CD14-positive monocyte (primary cell): ENCODE measurements around the gene AGPAT3. TPM values are rescaled to one million over a fixed set of nuclear protein-coding genes. Genes with fewer than 3 reads are reported as not detected.

ENCODE experiments used
- DNase-seq, 3 donors: peaks; one replicate each; pipeline ENCODE4 v3.0.0-alpha.2; 2011 to 2022
- H2AFZ ChIP-seq: 2 replicates; pipeline ENCODE4 v1.6.0; 2012; ENCODE audit warnings: mild to moderate bottlenecking, low read depth, low read length, inconsistent platforms; ENCODE audit not compliant: insufficient read depth, poor library complexity, severe bottlenecking
- H3K27ac ChIP-seq, 2 donors: 1 replicate in 1 of 2; 2 replicates in 1 of 2; pipeline ENCODE4 v1.5.1; 2012 to 2013; ENCODE audit warnings: low read length in 2 of 2, control low read depth in 1 of 2, inconsistent platforms in 1 of 2, low read depth in 1 of 2, mild to moderate bottlenecking in 1 of 2
- H3K27me3 ChIP-seq, 2 donors: one replicate each; pipeline versions ENCODE4 v1.6.0 to v1.6.1; 2011 to 2013; ENCODE audit warnings: low read length in 2 of 2; ENCODE audit not compliant: control insufficient read depth in 2 of 2, insufficient read depth in 2 of 2
- H3K36me3 ChIP-seq, 2 donors: replicated peaks in 1 of 2; 1 replicate in 1 of 2; 2 replicates in 1 of 2; pipeline versions ENCODE4 v1.5.1 to v1.6.1; 2012 to 2013; ENCODE audit warnings: low read length in 2 of 2, control low read depth in 1 of 2, inconsistent platforms in 1 of 2, mild to moderate bottlenecking in 1 of 2; ENCODE audit not compliant: insufficient read depth in 2 of 2, control insufficient read depth in 1 of 2
- H3K4me1 ChIP-seq, 2 donors: 1 replicate in 1 of 2; 2 replicates in 1 of 2; pipeline versions ENCODE4 v1.5.1 to v1.6.1; 2012 to 2013; ENCODE audit warnings: low read length in 2 of 2, control low read depth in 1 of 2, inconsistent platforms in 1 of 2, mild to moderate bottlenecking in 1 of 2, moderate library complexity in 1 of 2; ENCODE audit not compliant: insufficient read depth in 2 of 2, control insufficient read depth in 1 of 2
- H3K4me2 ChIP-seq: replicated peaks from 2 replicates; pipeline ENCODE3; 2012; ENCODE audit warnings: low read length, moderate library complexity, mild to moderate bottlenecking; ENCODE audit not compliant: poor library complexity, severe bottlenecking; ENCODE audit errors: extremely low read depth
- H3K4me3 ChIP-seq, 3 experiments: fragments of 200-600 bp in 1 of 3; sonication (generic) in 1 of 3; replicated peaks in 1 of 3; 1 replicate in 2 of 3; 2 replicates in 1 of 3; pipeline ENCODE4 v1.5.1; 2011 to 2013; ENCODE audit warnings: low read length in 3 of 3, mild to moderate bottlenecking in 3 of 3, control low read depth in 2 of 3, low read depth in 2 of 3, inconsistent platforms in 1 of 3, moderate library complexity in 1 of 3
- H3K79me2 ChIP-seq: 2 replicates; pipeline ENCODE4 v1.6.0; 2012; ENCODE audit warnings: mild to moderate bottlenecking, control low read depth, inconsistent platforms, low read length, moderate library complexity; ENCODE audit not compliant: insufficient read depth
- H3K9ac ChIP-seq: 2 replicates; pipeline ENCODE4 v1.6.0; 2017; ENCODE audit warnings: low read length, mild to moderate bottlenecking; ENCODE audit not compliant: insufficient read depth, poor library complexity, severe bottlenecking
- H3K9me3 ChIP-seq, 2 donors: replicated peaks in 1 of 2; 1 replicate in 1 of 2; 2 replicates in 1 of 2; pipeline versions ENCODE4 v1.5.1 to v1.6.1; 2012 to 2013; ENCODE audit warnings: low read length in 2 of 2, control low read depth in 1 of 2; ENCODE audit not compliant: control insufficient read depth in 1 of 2, insufficient read depth in 1 of 2
- H4K20me1 ChIP-seq: 2 replicates; pipeline ENCODE4 v1.6.0; 2012; ENCODE audit warnings: mild to moderate bottlenecking, low read length, control low read depth, moderate library complexity; ENCODE audit not compliant: insufficient read depth
- H3K27ac Mint-ChIP-seq, 7 donors: one replicate each; pipeline ENCODE4 v1.8.0; 2020; ENCODE audit warnings: mild to moderate bottlenecking in 7 of 7, mixed read lengths in 7 of 7, moderate library complexity in 6 of 7, inconsistent platforms in 2 of 7
- H3K27me3 Mint-ChIP-seq, 3 donors: one replicate each; pipeline ENCODE4 v1.8.0; 2021 to 2022; ENCODE audit warnings: low read depth in 3 of 3, mild to moderate bottlenecking in 3 of 3, mixed read lengths in 3 of 3, moderate library complexity in 3 of 3, inconsistent platforms in 1 of 3
- H3K36me3 Mint-ChIP-seq, 2 donors: one replicate each; pipeline ENCODE4 v1.8.0; 2020; ENCODE audit warnings: mixed read lengths in 2 of 2, inconsistent platforms in 1 of 2, mild to moderate bottlenecking in 1 of 2
- H3K4me1 Mint-ChIP-seq: one replicate; pipeline ENCODE4 v1.8.0; 2020; ENCODE audit warnings: mild to moderate bottlenecking, mixed read lengths
- H3K4me3 Mint-ChIP-seq, 2 donors: one replicate each; pipeline ENCODE4 v1.8.0; 2020; ENCODE audit warnings: mild to moderate bottlenecking in 2 of 2, mixed read lengths in 2 of 2, moderate library complexity in 1 of 2
- H3K9me3 Mint-ChIP-seq, 7 donors: one replicate each; pipeline ENCODE4 v1.8.0; 2020 to 2022; ENCODE audit warnings: mixed read lengths in 7 of 7, mild to moderate bottlenecking in 6 of 7, moderate library complexity in 6 of 7, inconsistent platforms in 2 of 7
- CTCF ChIP-seq: fragments of 200-600 bp; IDR thresholded peaks from one replicate; pipeline ENCODE4 v1.8.0; 2022; ENCODE audit warnings: antibody characterized with exemption, mild to moderate bottlenecking
- WGBS: methylation state at CpG from one replicate; pipeline ENCODE4 v1.1.5; 2013; ENCODE audit warnings: missing lambda C conversion rate; ENCODE audit not compliant: insufficient coverage; 5-methylcytosine and 5-hydroxymethylcytosine counted together
- intact Hi-C, 2 donors: fragments of 100-400 bp; cut with micrococcal nuclease; formaldehyde crosslinking; loops; one replicate each; pipeline versions ENCODE4 v1.15.0 to v1.15.1; 2023
- polyA plus RNA-seq, 3 donors: library from polyadenylated mRNA; depleted of rRNA in 1 of 3; unstranded in 2 of 3; stranded (reverse) in 1 of 3; fragments of 300-500 nt in 2 of 3; fragments of >200 nt in 1 of 3; fragmentation: Illumina TruSeq in 2 of 3; gene quantifications; 1 replicate in 2 of 3; 2 replicates in 1 of 3; pipeline ENCODE4 v1.2.3, GENCODE V29; 2012 to 2021

Gene AGPAT3
- polyA plus RNA-seq, 3 donors, result 24.9 to 49.3 (median 26.2) TPM

DNA sequence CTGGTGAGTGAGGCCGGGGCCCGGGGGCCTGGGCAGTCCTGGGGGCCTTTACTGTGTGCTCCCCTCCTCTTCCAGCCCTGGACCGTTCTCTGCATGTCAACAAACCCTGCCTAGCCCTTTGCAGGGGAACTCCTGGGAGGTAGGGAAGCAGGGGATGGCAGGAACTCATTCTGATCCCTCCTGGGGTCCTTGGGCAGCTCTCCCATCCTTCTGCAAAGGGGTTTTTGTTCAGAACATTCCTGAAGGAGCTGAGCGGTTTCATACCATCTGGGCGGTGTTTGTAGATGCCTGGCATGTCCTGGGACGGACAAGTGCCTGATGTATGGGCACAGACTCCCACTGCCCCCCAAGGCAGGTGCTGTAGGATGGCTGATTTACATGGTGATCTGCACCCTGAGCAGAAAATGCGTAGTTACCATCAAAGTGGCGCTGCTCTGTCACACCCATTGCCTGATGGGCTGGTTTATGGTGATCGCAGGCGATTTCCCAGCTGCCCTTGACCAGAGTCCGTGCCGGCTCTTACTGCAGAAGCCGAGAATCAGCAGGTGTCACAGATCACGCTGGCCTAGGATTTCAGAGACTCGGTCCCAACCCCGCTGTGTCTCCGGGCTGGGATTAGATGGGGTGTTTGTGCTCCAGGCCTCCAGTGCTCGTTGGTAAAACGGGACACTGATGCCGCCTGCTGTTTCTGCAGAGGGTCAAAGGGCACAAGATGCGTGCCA lies 75.5 kb downstream of the AGPAT3 start:
- no peak for TF ChIP-seq CTCF

DNA sequence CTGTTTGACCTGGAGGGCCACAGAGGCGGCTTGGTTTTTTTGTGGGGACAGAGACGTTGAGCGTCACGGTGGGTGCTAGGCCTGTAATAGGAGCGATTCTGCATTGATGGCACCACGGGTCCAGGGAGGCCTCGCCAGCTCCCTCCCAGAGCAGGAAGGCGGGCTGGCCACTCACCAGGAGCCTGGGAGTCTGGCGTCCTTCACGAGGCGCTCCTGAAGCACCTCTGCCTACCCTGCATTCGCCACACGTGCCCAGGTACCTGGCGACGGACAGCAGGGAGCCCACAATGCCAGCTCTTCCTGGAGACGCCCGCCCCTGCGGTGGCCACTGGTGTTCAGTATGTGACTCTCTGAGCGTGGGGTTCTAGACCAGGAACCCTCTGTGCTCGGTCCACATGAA lies 77.2 kb downstream of the AGPAT3 start:
- no peak for TF ChIP-seq CTCF
- Histone ChIP-seq H4K20me1 (peaks cover 100% of the 10 kb centered on the region), H3K79me2 (peaks cover 93% of the 10 kb centered on the region)

More for the DNA sequence above, 75.5 kb downstream of the AGPAT3 start:
- H3K4me1 ChIP-seq, result peaks cover 15 to 21% of the 10 kb centered on the region in 2 donors
- peaks cover 0 to 2% (median 0%) of the 10 kb centered on the region in 3 donors for H3K27me3 Mint-ChIP-seq
- no peak overlapping the region for H3K27ac ChIP-seq
- peaks cover 18 to 72% of the 10 kb centered on the region in 2 donors for H3K36me3 Mint-ChIP-seq
- no peaks in the 10 kb centered on the region for H3K9me3 ChIP-seq
- peaks cover 28 to 55% of the 10 kb centered on the region in 2 donors for H3K36me3 ChIP-seq
- H2AFZ ChIP-seq, result no peak overlapping the region
- H3K9ac ChIP-seq, result no peak overlapping the region
- H3K27me3 ChIP-seq, result no peaks in the 10 kb centered on the region
- no peak overlapping the region for H3K4me3 ChIP-seq
- no peak overlapping the region for H3K4me2 ChIP-seq
- no peak for DNase-seq
- H3K4me3 Mint-ChIP-seq, result no peak overlapping the region
- peaks cover 100% of the 10 kb centered on the region for H4K20me1 ChIP-seq
- H3K4me1 Mint-ChIP-seq, result peaks cover 22% of the 10 kb centered on the region
- 93% methylated on average over 19 of the region's 21 CpGs for WGBS
- H3K9me3 Mint-ChIP-seq, result peaks cover 0 to 3% (median 0%) of the 10 kb centered on the region in 7 donors
- H3K27ac Mint-ChIP-seq, result no peak overlapping the region
- H3K79me2 ChIP-seq, result peaks cover 92% of the 10 kb centered on the region
- intact Hi-C loops, result no loop called here

More for the DNA sequence above, 77.2 kb downstream of the AGPAT3 start:
- Histone ChIP-seq H3K36me3 (peaks cover 24 to 61% of the 10 kb centered on the region in 2 donors), H3K4me3 (no peak overlapping the region), H3K27ac (no peak overlapping the region), H3K4me2 (no peak overlapping the region), H2AFZ (no peak overlapping the region), H3K4me1 (peaks cover 15 to 21% of the 10 kb centered on the region in 2 donors), H3K27me3 (no peaks in the 10 kb centered on the region), H3K9me3 (peaks cover 0 to 3% of the 10 kb centered on the region in 2 donors), H3K9ac (no peak overlapping the region)
- 98% methylated on average over 20 of the region's 20 CpGs for WGBS
- Mint-ChIP-seq H3K27ac (no peak overlapping the region), H3K36me3 (peaks cover 20 to 72% of the 10 kb centered on the region in 2 donors), H3K9me3 (peaks cover 0 to 5% (median 1%) of the 10 kb centered on the region in 7 donors), H3K27me3 (peaks cover 0 to 2% (median 0%) of the 10 kb centered on the region in 3 donors), H3K4me1 (peaks cover 19% of the 10 kb centered on the region), H3K4me3 (no peak overlapping the region)
- no peak for DNase-seq
- intact Hi-C loops, result no loop called here
